T-helper 22 cell (primary cell): Measurements from ENCODE around the gene DENND6B.

Source experiments
- DNase-seq: peaks from one replicate; pipeline ENCODE4 v3.0.0-alpha.2; 2020; ENCODE audit warnings: low read depth

The DENND6B gene

GRCh38 chr22:50316114-50317065 is 10.4 kb downstream of the DENND6B start:
- no peak for DNase-seq

GRCh38 chr22:50315289-50316113 is 11.3 kb downstream of the DENND6B start:
- DNase-seq, result no peak

- DNase-seq, result peak; percentile 28
Measured at GRCh38 chr22:50314455-50315288, 12.1 kb downstream of the DENND6B start.

DNA sequence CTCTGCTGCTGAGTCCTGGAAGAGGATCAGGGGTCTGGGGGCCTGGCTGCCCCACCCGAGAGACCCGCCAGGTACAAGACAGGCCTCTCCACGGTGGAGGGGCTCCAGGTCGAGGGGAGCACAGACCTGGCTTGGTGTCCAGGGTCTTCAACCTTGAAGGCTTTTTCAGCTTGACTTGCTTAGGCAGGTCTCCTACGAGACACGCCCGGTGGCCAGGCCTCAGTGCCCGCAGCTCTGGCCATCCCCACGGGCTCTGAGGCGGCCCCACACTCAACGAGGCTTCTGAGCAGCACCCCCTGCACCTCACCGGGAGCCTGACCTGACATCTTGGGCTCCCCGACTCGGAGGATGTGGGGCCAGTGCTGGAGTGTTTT is 12.7 kb downstream of the DENND6B start:
- DNase-seq, result no peak

DNA sequence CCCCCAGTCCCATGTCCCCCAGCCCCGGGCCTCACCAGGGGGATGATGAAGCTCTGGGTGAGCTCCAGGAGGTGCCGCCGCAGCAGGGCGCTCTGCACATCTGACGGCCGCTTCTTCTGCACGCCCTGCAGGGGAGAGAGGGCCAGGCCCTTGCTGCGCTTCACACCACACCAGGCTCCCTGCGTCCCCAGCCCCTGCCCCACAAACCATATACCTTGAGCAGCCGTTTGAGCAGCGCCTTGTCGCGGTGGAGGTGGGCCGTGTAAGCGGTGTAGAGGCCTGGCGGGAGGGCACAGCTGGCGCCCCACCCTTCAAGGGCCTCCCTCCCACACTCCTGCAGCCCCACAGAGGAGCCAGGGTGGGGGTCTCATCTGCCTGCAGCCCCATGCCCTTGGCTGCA is 13.2 kb downstream of the DENND6B start:
- DNase-seq, result no peak

DNA sequence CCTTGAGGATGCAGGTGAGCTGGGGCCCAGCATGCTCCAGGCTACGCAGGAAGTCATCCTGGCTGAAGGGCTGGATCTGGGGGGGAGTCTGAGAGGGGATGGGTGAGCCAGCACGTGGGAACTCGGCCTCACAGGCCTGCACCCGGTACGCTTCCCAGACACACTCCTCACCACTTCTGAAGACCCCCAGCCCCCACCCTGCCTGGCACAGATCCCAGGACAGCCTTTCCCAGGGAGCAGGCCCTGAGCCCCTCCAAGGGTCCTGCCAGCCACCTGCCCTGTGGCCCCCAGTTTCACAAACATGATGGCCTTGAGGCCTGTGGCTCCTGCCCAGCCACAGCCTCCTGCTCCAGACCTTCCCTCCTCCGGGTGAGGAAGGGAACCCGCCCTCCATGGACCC is 13.8 kb downstream of the DENND6B start:
- no peak for DNase-seq

GRCh38 chr22:50312371-50312770 is 14.4 kb downstream of the DENND6B start:
- DNase-seq, result no peak

- no peak for DNase-seq
Measured at GRCh38 chr22:50311606-50312351, 15.0 kb downstream of the DENND6B start.

DNA sequence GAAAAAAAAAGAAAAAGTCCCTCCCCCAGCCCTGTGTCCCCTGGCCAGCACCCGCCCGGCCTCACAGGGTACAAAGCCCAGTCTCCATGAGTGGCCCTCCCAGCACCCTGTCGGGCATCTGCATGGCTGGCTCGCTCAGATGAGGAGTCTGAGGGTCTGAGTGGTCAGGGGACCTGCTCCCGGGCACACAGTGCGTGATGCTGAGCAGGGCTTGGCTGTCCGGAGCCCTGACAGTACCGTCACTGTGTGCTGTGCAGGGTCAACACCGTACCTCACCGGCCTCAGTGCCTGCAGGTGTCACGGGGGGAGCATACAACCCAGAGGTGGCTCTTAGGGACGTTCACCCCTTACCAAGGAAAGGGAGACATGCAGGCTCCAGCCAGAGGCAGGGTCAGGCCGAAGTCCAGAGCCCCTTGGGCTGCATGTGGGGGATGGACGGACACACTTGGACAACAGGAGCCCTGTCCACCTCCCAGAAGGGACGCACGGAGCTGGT is 15.8 kb downstream of the DENND6B start:
- no peak for DNase-seq

DNA sequence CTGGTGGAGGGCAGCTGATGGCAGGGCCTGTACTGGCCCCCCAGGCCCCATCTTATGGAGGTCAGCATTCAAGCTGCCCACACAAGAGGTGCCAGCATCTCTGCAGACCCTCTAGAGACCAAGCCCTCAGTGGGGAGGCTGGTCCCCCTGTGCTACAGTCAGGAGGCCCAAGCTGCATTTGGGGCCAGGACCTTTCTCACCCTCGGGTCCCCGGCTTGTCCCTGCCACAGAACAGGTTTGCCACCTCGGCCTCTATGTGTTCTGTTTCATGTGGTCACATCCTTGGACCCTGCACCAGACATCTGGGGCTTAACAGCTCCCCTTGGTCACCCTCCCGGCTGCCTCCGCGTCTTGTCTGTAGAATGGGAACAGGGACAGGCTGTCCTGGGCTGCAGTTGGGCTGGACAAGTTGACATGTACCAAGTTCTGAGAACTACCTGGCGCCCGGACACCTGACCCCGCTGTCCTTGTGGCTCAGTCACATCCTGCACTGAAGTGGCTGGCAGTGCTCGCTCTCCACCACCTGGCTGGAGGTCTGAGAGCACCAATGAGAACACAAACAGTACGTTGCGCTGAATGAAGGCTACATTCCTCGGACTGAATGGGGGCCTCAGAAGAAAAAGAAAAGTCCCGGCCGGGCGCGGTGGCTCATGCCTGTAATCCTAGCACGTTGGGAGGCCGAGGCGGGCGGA is 16.6 kb downstream of the DENND6B start:
- DNase-seq, result no peak

GRCh38 chr22:50309601-50309991 is 17.2 kb downstream of the DENND6B start:
- no peak for DNase-seq

DNA sequence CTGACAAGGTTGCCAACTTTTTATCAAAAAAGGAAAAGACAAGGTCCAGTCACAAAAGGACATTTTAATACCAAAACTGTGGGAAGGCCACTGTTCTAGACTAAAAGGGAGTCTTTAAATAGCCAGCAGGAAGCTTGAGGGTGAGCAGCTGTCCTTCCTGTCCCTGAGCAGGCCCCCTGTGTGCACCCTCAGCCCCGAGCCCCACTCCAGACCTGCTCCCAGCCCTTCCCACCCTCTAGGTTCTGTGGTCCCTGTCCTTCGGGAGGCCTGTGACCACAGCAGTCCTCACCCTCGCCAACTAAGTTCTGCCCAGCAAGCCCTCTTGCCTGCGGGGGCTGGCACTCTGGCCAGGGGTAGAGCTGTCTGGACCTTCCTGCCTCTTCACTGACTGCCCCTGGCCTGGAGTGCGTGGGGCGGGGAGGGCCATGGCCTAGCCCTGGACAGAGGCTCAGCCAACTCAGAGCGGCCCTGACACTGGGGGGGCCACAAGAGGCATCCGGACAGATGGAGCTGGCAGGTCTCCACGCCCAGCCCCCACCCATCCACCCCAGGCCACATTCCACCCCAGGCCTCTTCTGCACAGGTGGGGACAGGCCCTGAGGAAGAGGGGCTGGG is 17.7 kb downstream of the DENND6B start:
- no peak for DNase-seq

DNA sequence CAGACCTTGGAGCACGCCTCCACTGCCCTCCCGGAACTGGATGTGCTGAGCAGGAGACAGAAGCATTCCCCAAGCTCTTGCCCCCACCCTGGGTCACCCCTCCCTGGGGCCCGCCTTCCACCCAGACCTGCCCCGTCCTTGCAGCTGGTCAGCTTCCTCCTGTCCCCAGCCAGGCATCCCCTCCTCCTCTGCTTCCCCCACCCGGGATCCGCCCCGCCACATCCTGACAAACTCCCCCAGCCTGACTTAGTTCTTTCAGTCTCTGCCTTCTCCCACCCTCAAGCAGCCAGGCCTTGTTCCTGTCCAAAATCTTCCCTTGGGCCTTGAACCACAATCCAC is 18.2 kb downstream of the DENND6B start:
- DNase-seq, result no peak

GRCh38 chr22:50307890-50308596 is 18.8 kb downstream of the DENND6B start:
- no peak for DNase-seq

DNA sequence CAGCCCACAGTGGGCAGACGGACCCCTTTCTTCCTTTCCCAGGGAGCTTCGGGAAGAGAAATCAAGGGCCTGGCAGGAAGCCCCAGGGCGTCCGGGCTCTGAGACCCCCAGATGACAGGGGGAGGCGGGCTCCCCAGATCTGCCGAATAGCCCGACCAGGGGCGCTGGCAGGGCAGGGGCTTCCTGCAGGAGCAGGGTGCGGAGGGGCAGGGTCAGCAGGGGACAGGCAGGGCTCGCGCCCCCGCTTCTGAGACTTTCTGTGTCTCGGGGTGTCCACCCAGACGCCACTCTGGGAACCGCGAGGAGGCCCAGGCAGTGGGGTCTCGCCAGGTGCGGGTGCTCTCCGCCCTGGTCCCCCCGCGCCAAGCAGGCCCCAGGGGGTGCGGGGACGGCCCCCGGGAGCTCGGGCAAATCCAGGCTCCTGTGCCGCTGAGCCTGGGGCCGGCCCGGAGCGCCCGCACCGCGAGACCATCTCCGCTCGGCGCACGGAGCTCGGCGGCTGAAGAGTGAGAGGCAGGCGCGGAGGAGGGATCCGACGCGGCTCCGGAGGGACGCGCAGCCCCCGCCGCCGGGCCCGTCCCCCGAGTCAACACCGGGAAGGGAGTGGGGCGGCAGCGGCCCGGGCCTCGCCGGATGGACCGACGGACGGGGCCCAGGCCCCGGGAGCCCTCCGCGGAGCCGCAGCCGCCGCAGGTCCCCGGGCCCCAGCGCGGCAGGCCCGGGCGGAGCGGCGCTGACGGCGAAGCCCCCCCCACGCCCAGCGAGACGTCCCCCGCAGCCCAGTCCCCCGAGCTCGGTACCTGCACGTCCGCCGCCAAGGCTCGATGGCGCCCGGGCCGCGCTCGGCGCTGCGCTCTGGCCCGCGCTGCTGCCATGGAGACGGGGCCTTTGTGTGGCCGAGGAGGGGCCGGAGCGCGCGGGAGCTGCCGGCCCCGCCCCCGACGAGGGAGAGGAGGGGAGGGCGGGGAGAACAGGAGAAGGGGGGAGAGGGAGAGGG is 19.8 kb downstream of the DENND6B start, which contains the start of gene PLXNB2:
Gene PLXNB2, minus strand, starts transcription at position 894 of the 997 bp plus-strand sequence. CDS start 17,062 bp downstream, outside the sequence.
- no peak for DNase-seq

- no peak for DNase-seq
Measured at GRCh38 chr22:50305923-50306566, 20.8 kb downstream of the DENND6B start.

DNA sequence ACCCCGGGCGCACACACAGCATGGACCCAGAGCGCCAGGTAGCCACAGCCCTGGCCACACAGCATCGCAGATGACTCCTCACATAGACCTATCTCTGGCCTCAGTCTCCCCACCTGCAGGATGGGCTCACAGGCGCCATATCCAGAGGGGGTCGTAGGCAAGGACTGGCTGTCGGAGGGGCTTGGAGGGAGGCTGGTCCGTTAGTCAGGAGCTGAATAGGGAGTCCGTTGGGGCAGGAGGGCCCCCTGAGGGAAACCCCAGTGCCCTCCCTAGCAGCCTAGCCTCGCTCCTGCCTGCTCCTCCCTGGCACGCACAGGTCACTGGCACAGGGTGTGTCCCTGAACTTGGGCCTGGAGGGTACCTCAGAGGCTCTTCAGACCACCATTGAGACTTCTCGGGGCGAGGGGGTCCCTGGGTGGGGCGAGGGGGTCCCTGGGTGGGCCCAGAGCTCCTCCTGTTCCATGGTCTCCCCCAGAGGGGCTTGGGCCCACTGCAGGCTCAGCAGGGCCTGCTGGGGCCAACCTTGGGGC is 21.4 kb downstream of the DENND6B start:
- no peak for DNase-seq
